B cell (primary cell): ENCODE measurements around the gene HDHD3. TPM values are rescaled to one million over a fixed set of nuclear protein-coding genes. Genes with fewer than 3 reads are reported as not detected.

Experiments used
- ATAC-seq: fragments of 200-7000 bp; cut with Tn5 transposase; one replicate; pipeline ENCODE4 v1.10.0; 2021; ENCODE audit warnings: low read depth, mild to moderate bottlenecking, moderate number of reproducible peaks, moderate library complexity
- CTCF ChIA-PET: fragments of 350-600 bp; sonication (Branson Sonifier 250); formaldehyde crosslinking; loops from one replicate; lab custom pipeline; 2021; ENCODE audit warnings: antibody characterized with exemption, inconsistent platforms; lab: Charles Lee
- POLR2A ChIA-PET: fragments of 350-600 bp; sonication (Branson Sonifier 250); formaldehyde crosslinking; loops from one replicate; lab custom pipeline; 2021; ENCODE audit warnings: antibody characterized with exemption; lab: Charles Lee
- DNase-seq: peaks from one replicate; pipeline ENCODE4 v3.0.0; 2013
- H2AFZ ChIP-seq: 2 replicates; pipeline ENCODE4 v1.6.1; 2012; ENCODE audit warnings: mild to moderate bottlenecking, low read depth, low read length; ENCODE audit not compliant: insufficient read depth, poor library complexity, severe bottlenecking
- H3K27ac ChIP-seq, 2 donors: 1 replicate in 1 of 2; 2 replicates in 1 of 2; pipeline ENCODE4 v1.5.1; 2012 to 2013; ENCODE audit warnings: low read length in 2 of 2, mild to moderate bottlenecking in 2 of 2, moderate library complexity in 1 of 2
- H3K27me3 ChIP-seq, 4 experiments: fragments of 200-600 bp in 1 of 4; sonication (generic) in 1 of 4; replicated peaks in 1 of 4; 1 replicate in 2 of 4; 2 replicates in 2 of 4; pipeline versions ENCODE4 v1.6.1 to v1.7.0; 2013 to 2016; ENCODE audit warnings: low read length in 3 of 4, mild to moderate bottlenecking in 2 of 4, mixed read lengths in 1 of 4, moderate library complexity in 1 of 4; ENCODE audit not compliant: insufficient read depth in 4 of 4, control insufficient read depth in 3 of 4; ENCODE audit errors: control extremely low read depth in 1 of 4
- H3K36me3 ChIP-seq, 2 experiments: replicated peaks in 1 of 2; 1 replicate in 1 of 2; 2 replicates in 1 of 2; pipeline versions ENCODE4 v1.6.1 to v1.7.1; 2013; ENCODE audit warnings: low read length in 1 of 2; ENCODE audit not compliant: insufficient read depth in 2 of 2, control insufficient read depth in 1 of 2; ENCODE audit errors: control extremely low read depth in 1 of 2, extremely low read depth in 1 of 2
- H3K4me1 ChIP-seq, 2 donors: fragments of 200-600 bp in 1 of 2; sonication (generic) in 1 of 2; 1 replicate in 1 of 2; 2 replicates in 1 of 2; pipeline versions ENCODE4 v1.5.1 to v1.6.1; 2013 to 2017; ENCODE audit warnings: low read length in 2 of 2; ENCODE audit not compliant: control insufficient read depth in 2 of 2, insufficient read depth in 2 of 2
- H3K4me2 ChIP-seq: replicated peaks from 2 replicates; pipeline ENCODE3; 2012; ENCODE audit warnings: mild to moderate bottlenecking, low read depth, low read length; ENCODE audit not compliant: poor library complexity, severe bottlenecking
- H3K4me3 ChIP-seq, 5 experiments: fragments of 200-600 bp in 1 of 5; sonication (generic) in 1 of 5; 1 replicate in 3 of 5; 2 replicates in 2 of 5; pipeline versions ENCODE4 v1.5.1 to v1.7.0; 2011 to 2016; ENCODE audit warnings: low read length in 4 of 5, mild to moderate bottlenecking in 4 of 5, low read depth in 2 of 5, control low read depth in 1 of 5, moderate library complexity in 1 of 5; ENCODE audit not compliant: insufficient read depth in 1 of 5; ENCODE audit errors: control extremely low read depth in 1 of 5, extremely low read depth in 1 of 5
- H3K79me2 ChIP-seq: fragments of 200-600 bp; sonication (generic); one replicate; pipeline ENCODE4 v1.6.0; 2016; ENCODE audit warnings: low read length; ENCODE audit not compliant: control insufficient read depth, insufficient read depth
- H3K9ac ChIP-seq: fragments of 200-600 bp; sonication (generic); 2 replicates; pipeline ENCODE4 v1.6.1; 2017; ENCODE audit warnings: mild to moderate bottlenecking, low read length, moderate library complexity
- H3K9me3 ChIP-seq, 3 donors: one replicate each; pipeline versions ENCODE4 v1.6.1 to v1.7.1; 2013; ENCODE audit warnings: low read length in 2 of 3; ENCODE audit not compliant: control insufficient read depth in 2 of 3, insufficient read depth in 1 of 3; ENCODE audit errors: control extremely low read depth in 1 of 3
- H4K20me1 ChIP-seq: 2 replicates; pipeline ENCODE4 v1.6.0; 2012; ENCODE audit warnings: mild to moderate bottlenecking, low read length; ENCODE audit not compliant: insufficient read depth, control insufficient read depth, poor library complexity, severe bottlenecking
- H3K27ac Mint-ChIP-seq: one replicate; pipeline ENCODE4 v1.8.0; 2021; ENCODE audit warnings: mixed read lengths
- H3K27me3 Mint-ChIP-seq: one replicate; pipeline ENCODE4 v1.8.0; 2021; ENCODE audit warnings: mixed read lengths
- H3K4me1 Mint-ChIP-seq: one replicate; pipeline ENCODE4 v1.8.0; 2021; ENCODE audit warnings: mixed read lengths
- H3K4me3 Mint-ChIP-seq: one replicate; pipeline ENCODE4 v1.8.0; 2021; ENCODE audit warnings: mixed read lengths
- H3K9me3 Mint-ChIP-seq: one replicate; pipeline ENCODE4 v1.8.0; 2022; ENCODE audit warnings: mixed read lengths; ENCODE audit not compliant: insufficient read depth
- EZH2 ChIP-seq: IDR thresholded peaks from 2 replicates; pipeline ENCODE4 v1.6.1; 2012; ENCODE audit warnings: borderline replicate concordance, low read depth, mild to moderate bottlenecking, moderate library complexity, low read length; ENCODE audit not compliant: insufficient read depth, poor library complexity, severe bottlenecking
- WGBS: methylation state at CpG from one replicate; pipeline ENCODE4 v1.1.5; 2013; ENCODE audit warnings: missing lambda C conversion rate; ENCODE audit not compliant: insufficient coverage; 5-methylcytosine and 5-hydroxymethylcytosine counted together
- intact Hi-C: fragments of 100-400 bp; cut with micrococcal nuclease; formaldehyde crosslinking; loops from one replicate; pipeline ENCODE4 v1.10.0; 2022
- polyA plus RNA-seq: library from polyadenylated mRNA; depleted of rRNA; stranded (reverse); fragments of >200 nt; gene quantifications from 2 replicates; pipeline ENCODE4 v1.2.3, GENCODE V29; 2012
- total RNA-seq, 2 donors: library from RNA; stranded (reverse); fragments of 120-200 nt in 1 of 2; gene quantifications; 1 replicate in 1 of 2; 2 replicates in 1 of 2; pipeline versions ENCODE4 v1.2.3 to v1.2.4, GENCODE V29; 2013 to 2022
- TF ChIP-seq, protein P1 (sequence below): fragments of 200-600 bp; IDR thresholded peaks from one replicate; pipeline ENCODE4 v1.8.0; 2022; ENCODE audit warnings: antibody characterized with exemption, mild to moderate bottlenecking

Gene HDHD3
- total and polyA plus RNA-seq, 2 donors (not counting 1 experiment from before 2014, with no cell fraction given), result 26.2 to 36.3 TPM

GRCh38 chr9:113393281-113393680, 16.5 kb upstream of the HDHD3 start:
- ChIA-PET CTCF (no interaction called here), POLR2A (no interaction called here)
- Histone ChIP-seq H3K9ac (no peak overlapping the region), H3K4me2 (no peak overlapping the region), H3K4me3 (no peak overlapping the region), H3K9me3 (no peaks in the 10 kb centered on the region), H3K27ac (no peak overlapping the region), H3K4me1 (no peaks in the 10 kb centered on the region), H2AFZ (no peak overlapping the region), H3K36me3 (peaks cover 0 to 40% of the 10 kb centered on the region in 2 experiments), H3K27me3 (no peaks in the 10 kb centered on the region), H3K79me2 (peaks cover 3% of the 10 kb centered on the region), H4K20me1 (no peaks in the 10 kb centered on the region)
- no peak overlapping the region for H3K27ac Mint-ChIP-seq
- ATAC-seq (no peak), DNase-seq (no peak)
- TF ChIP-seq, protein P1, sequence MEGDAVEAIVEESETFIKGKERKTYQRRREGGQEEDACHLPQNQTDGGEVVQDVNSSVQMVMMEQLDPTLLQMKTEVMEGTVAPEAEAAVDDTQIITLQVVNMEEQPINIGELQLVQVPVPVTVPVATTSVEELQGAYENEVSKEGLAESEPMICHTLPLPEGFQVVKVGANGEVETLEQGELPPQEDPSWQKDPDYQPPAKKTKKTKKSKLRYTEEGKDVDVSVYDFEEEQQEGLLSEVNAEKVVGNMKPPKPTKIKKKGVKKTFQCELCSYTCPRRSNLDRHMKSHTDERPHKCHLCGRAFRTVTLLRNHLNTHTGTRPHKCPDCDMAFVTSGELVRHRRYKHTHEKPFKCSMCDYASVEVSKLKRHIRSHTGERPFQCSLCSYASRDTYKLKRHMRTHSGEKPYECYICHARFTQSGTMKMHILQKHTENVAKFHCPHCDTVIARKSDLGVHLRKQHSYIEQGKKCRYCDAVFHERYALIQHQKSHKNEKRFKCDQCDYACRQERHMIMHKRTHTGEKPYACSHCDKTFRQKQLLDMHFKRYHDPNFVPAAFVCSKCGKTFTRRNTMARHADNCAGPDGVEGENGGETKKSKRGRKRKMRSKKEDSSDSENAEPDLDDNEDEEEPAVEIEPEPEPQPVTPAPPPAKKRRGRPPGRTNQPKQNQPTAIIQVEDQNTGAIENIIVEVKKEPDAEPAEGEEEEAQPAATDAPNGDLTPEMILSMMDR, result no peak
- TF ChIP-seq EZH2, result no peak
- H3K9me3 Mint-ChIP-seq, result no peaks in the 10 kb centered on the region
- no peak overlapping the region for H3K4me3 Mint-ChIP-seq
- H3K27me3 Mint-ChIP-seq, result no peaks in the 10 kb centered on the region
- H3K4me1 Mint-ChIP-seq, result peaks cover 3% of the 10 kb centered on the region
- WGBS, result 97% methylated on average over 4 of the region's 7 CpGs
- intact Hi-C loops, result no loop called here

- POLR2A ChIA-PET, result interaction anchor here (0.7 kb wide), 1 partner anchor 8 kb away, joined by 3 read pairs; no protein-coding TSS in a partner anchor
- CTCF ChIA-PET, result interaction anchor here (0.8 kb wide), 1 partner anchor 9 kb away, joined by 3 read pairs; the partner anchor contains the start of gene ALAD
- no peak overlapping the region for H3K9ac ChIP-seq
- no peak overlapping the region for H2AFZ ChIP-seq
- Mint-ChIP-seq H3K9me3 (no peaks in the 10 kb centered on the region), H3K4me1 (peaks cover 2% of the 10 kb centered on the region), H3K4me3 (no peak overlapping the region), H3K27me3 (no peaks in the 10 kb centered on the region), H3K27ac (no peak overlapping the region)
- H3K27ac ChIP-seq, result no peak overlapping the region
- H3K36me3 ChIP-seq, result peaks cover 0 to 54% of the 10 kb centered on the region in 2 experiments
- no peaks in the 10 kb centered on the region for H3K27me3 ChIP-seq
- 100% methylated on average over 1 of the region's 7 CpGs for WGBS
- H3K4me2 ChIP-seq, result no peak overlapping the region
- DNase-seq (no peak), ATAC-seq (no peak)
- H3K9me3 ChIP-seq, result no peaks in the 10 kb centered on the region
- H3K79me2 ChIP-seq, result peaks cover 3% of the 10 kb centered on the region
- intact Hi-C loops, result no loop called here
- no peaks in the 10 kb centered on the region for H3K4me1 ChIP-seq
- H3K4me3 ChIP-seq, result no peak overlapping the region
- no peaks in the 10 kb centered on the region for H4K20me1 ChIP-seq
- no peak for TF ChIP-seq EZH2
- TF ChIP-seq, protein P1, result no peak
Measured at GRCh38 chr9:113391917-113392316, 15.1 kb upstream of the HDHD3 start.
